ENCODE data around the gene CYB561D1. TPM values are rescaled to one million over a fixed set of nuclear protein-coding genes. Genes with fewer than 3 reads are reported as not detected.

CYB561D1 gene
- total RNA-seq, 1 donor from 2014 or later, result 10.4 TPM

GRCh38 chr1:109548321-109549267, 54.7 kb downstream of the CYB561D1 start, which contains the start of gene GNAI3:
Gene GNAI3, plus strand, starts transcription at chr1:109548615. Its CDS starts 106 bp downstream, at chr1:109548721.
- Mint-ChIP-seq H3K4me3 (peak within 1 kb of the TSS; percentile 96), H3K9me3 (no peaks in the 10 kb centered on the region), H3K27ac (peak within 1 kb of the TSS; percentile 95), H3K4me1 (ENCODE audit: unreplicated experiment) (peaks cover 31% of the 10 kb centered on the region), H3K27me3 (peaks cover 3% of the 10 kb centered on the region), H3K36me3 (no peaks in the 10 kb centered on the region)
- peak; percentile 92 for DNase-seq (ENCODE audit: extremely low spot score, unreplicated experiment)
- TF ChIP-seq CTCF (conservative IDR thresholded peaks at IDR 0.05), result no peak

Other genes starting within 250 kb of the CYB561D1 start
- 23.4 and 35.5 TPM in 2 replicates for gene CELSR2, start 244.6 kb upstream of the CYB561D1 start, total RNA-seq (ENCODE audit: low replicate concordance)
- gene PSRC1, start 210.9 kb upstream of the CYB561D1 start, total RNA-seq (ENCODE audit: low replicate concordance), result 10.3 and 46.2 TPM in 2 replicates
- gene MYBPHL, start 187.1 kb upstream of the CYB561D1 start, total RNA-seq (ENCODE audit: low replicate concordance), result 0.48 and 0.60 TPM in 2 replicates
- 52.3 and 88.6 TPM in 2 replicates for gene SORT1, start 96.2 kb upstream of the CYB561D1 start, total RNA-seq (ENCODE audit: low replicate concordance)
- 84.3 and 85.7 TPM in 2 replicates for gene PSMA5, start 67.6 kb upstream of the CYB561D1 start, total RNA-seq (ENCODE audit: low replicate concordance)
- gene SYPL2, start 27.5 kb upstream of the CYB561D1 start, total RNA-seq (ENCODE audit: low replicate concordance), result 0.33 and 0.58 TPM in 2 replicates
- gene ATXN7L2, start 10.2 kb upstream of the CYB561D1 start, total RNA-seq (ENCODE audit: low replicate concordance), result 5.7 and 12.0 TPM in 2 replicates
- 5.4 and 6.1 TPM in 2 replicates for gene AMIGO1, start 15.6 kb downstream of the CYB561D1 start, total RNA-seq (ENCODE audit: low replicate concordance)
- not detected in 2 replicates for gene GPR61, start 45.8 kb downstream of the CYB561D1 start, total RNA-seq (ENCODE audit: low replicate concordance)
- 8.8 and 8.9 TPM in 2 replicates for gene GNAI3, start 54.5 kb downstream of the CYB561D1 start, total RNA-seq (ENCODE audit: low replicate concordance)
- gene GNAT2, start 125.5 kb downstream of the CYB561D1 start, total RNA-seq (ENCODE audit: low replicate concordance), result not detected in 2 replicates
- gene AMPD2, start 125.7 kb downstream of the CYB561D1 start, total RNA-seq (ENCODE audit: low replicate concordance), result 71.1 and 105 TPM in 2 replicates
- 37.5 and 42.2 TPM in 2 replicates for gene GSTM4, start 162.0 kb downstream of the CYB561D1 start, total RNA-seq (ENCODE audit: low replicate concordance)
- gene GSTM2, start 174.0 kb downstream of the CYB561D1 start, total RNA-seq (ENCODE audit: low replicate concordance), result 26.8 and 75.6 TPM in 2 replicates
- gene GSTM1, start 193.7 kb downstream of the CYB561D1 start, total RNA-seq (ENCODE audit: low replicate concordance), result 6.6 and 37.3 TPM in 2 replicates
- gene GSTM5, start 218.2 kb downstream of the CYB561D1 start, total RNA-seq (ENCODE audit: low replicate concordance), result 0.17 and 0.52 TPM in 2 replicates
- gene GSTM3, start 246.9 kb downstream of the CYB561D1 start, total RNA-seq (ENCODE audit: low replicate concordance), result 32.9 and 78.4 TPM in 2 replicates